ENCODE data around the gene FGFR3. TPM values are rescaled to one million over a fixed set of nuclear protein-coding genes. Genes with fewer than 3 reads are reported as not detected.

Gene FGFR3
- total and polyA plus RNA-seq, 2 of the 8 experiments (the other 6 are each of a cell fraction or from before 2014, with no cell fraction given), result 9.0 to 19.5 TPM

DNA sequence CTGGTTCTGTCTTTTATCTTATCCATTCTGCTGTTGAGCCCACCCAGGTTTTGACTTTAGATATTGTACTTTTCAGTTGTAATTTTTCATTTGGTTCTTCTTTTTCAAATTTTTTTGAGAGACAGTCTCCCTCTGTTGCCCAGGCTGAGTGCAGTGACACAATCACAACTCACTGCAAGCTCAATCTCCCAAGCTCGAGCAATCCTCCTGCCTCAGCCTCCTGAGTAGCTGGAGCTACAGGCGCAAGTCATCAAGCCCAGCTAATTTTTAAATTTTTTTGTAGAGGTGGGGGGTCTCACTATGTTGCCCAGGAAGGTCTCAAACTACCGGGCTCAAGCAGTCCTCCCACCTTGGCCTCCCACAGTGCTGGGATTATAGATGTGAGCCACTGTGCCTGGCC, 37.1 kb downstream of the FGFR3 start (continued):
- TF ChIP-seq, protein P1, sequence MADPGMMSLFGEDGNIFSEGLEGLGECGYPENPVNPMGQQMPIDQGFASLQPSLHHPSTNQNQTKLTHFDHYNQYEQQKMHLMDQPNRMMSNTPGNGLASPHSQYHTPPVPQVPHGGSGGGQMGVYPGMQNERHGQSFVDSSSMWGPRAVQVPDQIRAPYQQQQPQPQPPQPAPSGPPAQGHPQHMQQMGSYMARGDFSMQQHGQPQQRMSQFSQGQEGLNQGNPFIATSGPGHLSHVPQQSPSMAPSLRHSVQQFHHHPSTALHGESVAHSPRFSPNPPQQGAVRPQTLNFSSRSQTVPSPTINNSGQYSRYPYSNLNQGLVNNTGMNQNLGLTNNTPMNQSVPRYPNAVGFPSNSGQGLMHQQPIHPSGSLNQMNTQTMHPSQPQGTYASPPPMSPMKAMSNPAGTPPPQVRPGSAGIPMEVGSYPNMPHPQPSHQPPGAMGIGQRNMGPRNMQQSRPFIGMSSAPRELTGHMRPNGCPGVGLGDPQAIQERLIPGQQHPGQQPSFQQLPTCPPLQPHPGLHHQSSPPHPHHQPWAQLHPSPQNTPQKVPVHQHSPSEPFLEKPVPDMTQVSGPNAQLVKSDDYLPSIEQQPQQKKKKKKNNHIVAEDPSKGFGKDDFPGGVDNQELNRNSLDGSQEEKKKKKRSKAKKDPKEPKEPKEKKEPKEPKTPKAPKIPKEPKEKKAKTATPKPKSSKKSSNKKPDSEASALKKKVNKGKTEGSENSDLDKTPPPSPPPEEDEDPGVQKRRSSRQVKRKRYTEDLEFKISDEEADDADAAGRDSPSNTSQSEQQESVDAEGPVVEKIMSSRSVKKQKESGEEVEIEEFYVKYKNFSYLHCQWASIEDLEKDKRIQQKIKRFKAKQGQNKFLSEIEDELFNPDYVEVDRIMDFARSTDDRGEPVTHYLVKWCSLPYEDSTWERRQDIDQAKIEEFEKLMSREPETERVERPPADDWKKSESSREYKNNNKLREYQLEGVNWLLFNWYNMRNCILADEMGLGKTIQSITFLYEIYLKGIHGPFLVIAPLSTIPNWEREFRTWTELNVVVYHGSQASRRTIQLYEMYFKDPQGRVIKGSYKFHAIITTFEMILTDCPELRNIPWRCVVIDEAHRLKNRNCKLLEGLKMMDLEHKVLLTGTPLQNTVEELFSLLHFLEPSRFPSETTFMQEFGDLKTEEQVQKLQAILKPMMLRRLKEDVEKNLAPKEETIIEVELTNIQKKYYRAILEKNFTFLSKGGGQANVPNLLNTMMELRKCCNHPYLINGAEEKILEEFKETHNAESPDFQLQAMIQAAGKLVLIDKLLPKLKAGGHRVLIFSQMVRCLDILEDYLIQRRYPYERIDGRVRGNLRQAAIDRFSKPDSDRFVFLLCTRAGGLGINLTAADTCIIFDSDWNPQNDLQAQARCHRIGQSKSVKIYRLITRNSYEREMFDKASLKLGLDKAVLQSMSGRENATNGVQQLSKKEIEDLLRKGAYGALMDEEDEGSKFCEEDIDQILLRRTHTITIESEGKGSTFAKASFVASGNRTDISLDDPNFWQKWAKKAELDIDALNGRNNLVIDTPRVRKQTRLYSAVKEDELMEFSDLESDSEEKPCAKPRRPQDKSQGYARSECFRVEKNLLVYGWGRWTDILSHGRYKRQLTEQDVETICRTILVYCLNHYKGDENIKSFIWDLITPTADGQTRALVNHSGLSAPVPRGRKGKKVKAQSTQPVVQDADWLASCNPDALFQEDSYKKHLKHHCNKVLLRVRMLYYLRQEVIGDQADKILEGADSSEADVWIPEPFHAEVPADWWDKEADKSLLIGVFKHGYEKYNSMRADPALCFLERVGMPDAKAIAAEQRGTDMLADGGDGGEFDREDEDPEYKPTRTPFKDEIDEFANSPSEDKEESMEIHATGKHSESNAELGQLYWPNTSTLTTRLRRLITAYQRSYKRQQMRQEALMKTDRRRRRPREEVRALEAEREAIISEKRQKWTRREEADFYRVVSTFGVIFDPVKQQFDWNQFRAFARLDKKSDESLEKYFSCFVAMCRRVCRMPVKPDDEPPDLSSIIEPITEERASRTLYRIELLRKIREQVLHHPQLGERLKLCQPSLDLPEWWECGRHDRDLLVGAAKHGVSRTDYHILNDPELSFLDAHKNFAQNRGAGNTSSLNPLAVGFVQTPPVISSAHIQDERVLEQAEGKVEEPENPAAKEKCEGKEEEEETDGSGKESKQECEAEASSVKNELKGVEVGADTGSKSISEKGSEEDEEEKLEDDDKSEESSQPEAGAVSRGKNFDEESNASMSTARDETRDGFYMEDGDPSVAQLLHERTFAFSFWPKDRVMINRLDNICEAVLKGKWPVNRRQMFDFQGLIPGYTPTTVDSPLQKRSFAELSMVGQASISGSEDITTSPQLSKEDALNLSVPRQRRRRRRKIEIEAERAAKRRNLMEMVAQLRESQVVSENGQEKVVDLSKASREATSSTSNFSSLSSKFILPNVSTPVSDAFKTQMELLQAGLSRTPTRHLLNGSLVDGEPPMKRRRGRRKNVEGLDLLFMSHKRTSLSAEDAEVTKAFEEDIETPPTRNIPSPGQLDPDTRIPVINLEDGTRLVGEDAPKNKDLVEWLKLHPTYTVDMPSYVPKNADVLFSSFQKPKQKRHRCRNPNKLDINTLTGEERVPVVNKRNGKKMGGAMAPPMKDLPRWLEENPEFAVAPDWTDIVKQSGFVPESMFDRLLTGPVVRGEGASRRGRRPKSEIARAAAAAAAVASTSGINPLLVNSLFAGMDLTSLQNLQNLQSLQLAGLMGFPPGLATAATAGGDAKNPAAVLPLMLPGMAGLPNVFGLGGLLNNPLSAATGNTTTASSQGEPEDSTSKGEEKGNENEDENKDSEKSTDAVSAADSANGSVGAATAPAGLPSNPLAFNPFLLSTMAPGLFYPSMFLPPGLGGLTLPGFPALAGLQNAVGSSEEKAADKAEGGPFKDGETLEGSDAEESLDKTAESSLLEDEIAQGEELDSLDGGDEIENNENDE (IDR thresholded peaks at IDR 0.05; ENCODE audit: insufficient replicate concordance, low read length), result no peak
- no peak for TF ChIP-seq PHF8 (conservative IDR thresholded peaks at IDR 0.05; ENCODE audit: low read depth, low read length)
- no peak for TF ChIP-seq BACH1 (IDR thresholded peaks at IDR 0.05; ENCODE audit: low read length)
- no peak for TF ChIP-seq TEAD4 (IDR thresholded peaks at IDR 0.05; ENCODE audit: low read depth, low read length)
- TF ChIP-seq TBP (IDR thresholded peaks at IDR 0.05; ENCODE audit: low read depth, low read length), result no peak
- TF ChIP-seq CHD2 (IDR thresholded peaks at IDR 0.05; ENCODE audit: low read length), result no peak
- no peak for TF ChIP-seq ASH2L (IDR thresholded peaks at IDR 0.05; ENCODE audit: low read length)
- TF ChIP-seq MAFK (IDR thresholded peaks at IDR 0.05; ENCODE audit: low read depth, low read length), result no peak
- TF ChIP-seq, protein P2, sequence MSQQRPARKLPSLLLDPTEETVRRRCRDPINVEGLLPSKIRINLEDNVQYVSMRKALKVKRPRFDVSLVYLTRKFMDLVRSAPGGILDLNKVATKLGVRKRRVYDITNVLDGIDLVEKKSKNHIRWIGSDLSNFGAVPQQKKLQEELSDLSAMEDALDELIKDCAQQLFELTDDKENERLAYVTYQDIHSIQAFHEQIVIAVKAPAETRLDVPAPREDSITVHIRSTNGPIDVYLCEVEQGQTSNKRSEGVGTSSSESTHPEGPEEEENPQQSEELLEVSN (IDR thresholded peaks at IDR 0.05), result no peak
- no peak for TF ChIP-seq GABPA (IDR thresholded peaks at IDR 0.05; ENCODE audit: borderline replicate concordance, insufficient read depth, low read length)
- TF ChIP-seq POU5F1 (IDR thresholded peaks at IDR 0.05; ENCODE audit: low read depth, low read length), result no peak
- TF ChIP-seq GTF2F1 (IDR thresholded peaks at IDR 0.05; ENCODE audit: borderline replicate concordance, low read depth, low read length), result no peak
- TF ChIP-seq CEBPB (IDR thresholded peaks at IDR 0.05; ENCODE audit: low read depth, low read length), result no peak

All from H1 (cell line).